Activated T-cell treated with anti-CD3 and anti-CD28 coated beads for 4 hours (primary cell): ENCODE measurements around the gene THBS3.
"Not testable (repeated sequence)": the region's sequence is repeated elsewhere in the genome, so short reads cannot be mapped to it uniquely, and the experiment has no call there.

Source experiments
- DNase-seq: peaks from one replicate; pipeline ENCODE4 v3.0.0-alpha.2; 2020

THBS3 gene

GRCh38 chr1:155172732-155173477 is 34.8 kb downstream of the THBS3 start, which contains the start of gene KRTCAP2:
KRTCAP2 (minus strand) TSS chr1:155173304; CDS start chr1:155173224, 80 bp downstream.
- DNase-seq, result peak; percentile 93

DNA sequence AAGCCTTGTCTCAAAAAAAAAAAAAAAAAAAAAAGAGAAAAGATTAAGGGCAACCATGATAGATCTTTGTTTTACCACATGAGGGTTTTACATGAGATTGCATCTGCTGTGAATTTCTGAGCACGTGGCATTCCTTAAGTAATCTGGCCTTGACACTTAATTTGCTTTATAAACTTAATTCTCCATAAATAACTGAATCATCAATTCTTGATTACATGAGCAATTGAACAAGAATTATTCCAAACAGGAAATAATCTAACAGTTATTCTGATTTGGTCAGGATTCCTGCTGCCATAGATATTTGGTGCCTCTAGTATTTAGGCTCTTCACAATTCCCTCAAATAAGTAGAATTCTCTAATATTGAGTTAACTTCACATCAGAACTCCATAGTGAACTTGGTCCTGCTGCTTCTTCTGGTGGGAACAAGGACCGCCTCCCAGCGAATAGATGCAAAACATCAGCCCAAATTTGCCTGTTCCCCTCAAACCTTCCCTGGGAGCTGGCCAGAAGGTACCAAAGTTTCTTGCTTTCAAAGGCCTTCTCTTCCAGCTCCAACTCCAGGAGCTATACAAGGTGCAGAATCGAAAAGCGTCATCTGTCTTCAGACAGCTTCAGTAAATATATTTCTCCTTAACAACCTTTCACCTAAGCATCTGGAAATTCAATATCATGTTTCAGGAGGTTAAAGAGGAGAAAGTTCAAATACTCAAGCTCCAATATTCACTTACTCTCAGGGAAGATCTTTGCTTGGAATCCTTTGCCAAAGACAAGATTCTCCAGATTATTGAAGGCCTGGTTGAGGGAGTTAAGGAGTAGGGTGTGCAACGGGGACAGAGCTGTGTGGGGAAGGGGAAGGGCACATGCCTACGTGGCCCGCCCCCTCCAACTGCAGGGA is 35.6 kb downstream of the THBS3 start:
- no peak for DNase-seq

DNA sequence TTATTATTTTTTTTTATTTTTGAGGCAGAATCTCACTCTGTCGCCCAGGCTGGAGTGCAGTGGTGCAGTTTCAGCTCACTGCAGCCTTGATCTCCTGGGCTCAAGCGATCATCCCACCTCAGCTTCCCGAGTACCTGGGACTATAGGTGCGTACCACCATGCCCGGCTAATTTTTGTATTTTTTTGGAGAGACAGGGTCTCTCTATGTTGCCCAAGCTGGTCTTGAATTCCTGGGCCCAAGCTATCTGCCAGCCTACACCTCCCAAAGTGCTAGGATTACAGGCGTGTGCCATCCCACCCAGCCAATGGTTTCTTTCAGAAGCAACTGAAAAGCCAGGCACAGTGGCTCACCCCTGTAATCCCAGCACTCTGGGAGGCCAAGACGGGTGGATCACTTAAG is 36.9 kb downstream of the THBS3 start:
- DNase-seq, result no peak

- no peak for DNase-seq
These were observed 37.5 kb downstream of the THBS3 start for GRCh38 chr1:155170101-155170785.

GRCh38 chr1:155169541-155169940 is 38.2 kb downstream of the THBS3 start:
- no peak for DNase-seq

DNA sequence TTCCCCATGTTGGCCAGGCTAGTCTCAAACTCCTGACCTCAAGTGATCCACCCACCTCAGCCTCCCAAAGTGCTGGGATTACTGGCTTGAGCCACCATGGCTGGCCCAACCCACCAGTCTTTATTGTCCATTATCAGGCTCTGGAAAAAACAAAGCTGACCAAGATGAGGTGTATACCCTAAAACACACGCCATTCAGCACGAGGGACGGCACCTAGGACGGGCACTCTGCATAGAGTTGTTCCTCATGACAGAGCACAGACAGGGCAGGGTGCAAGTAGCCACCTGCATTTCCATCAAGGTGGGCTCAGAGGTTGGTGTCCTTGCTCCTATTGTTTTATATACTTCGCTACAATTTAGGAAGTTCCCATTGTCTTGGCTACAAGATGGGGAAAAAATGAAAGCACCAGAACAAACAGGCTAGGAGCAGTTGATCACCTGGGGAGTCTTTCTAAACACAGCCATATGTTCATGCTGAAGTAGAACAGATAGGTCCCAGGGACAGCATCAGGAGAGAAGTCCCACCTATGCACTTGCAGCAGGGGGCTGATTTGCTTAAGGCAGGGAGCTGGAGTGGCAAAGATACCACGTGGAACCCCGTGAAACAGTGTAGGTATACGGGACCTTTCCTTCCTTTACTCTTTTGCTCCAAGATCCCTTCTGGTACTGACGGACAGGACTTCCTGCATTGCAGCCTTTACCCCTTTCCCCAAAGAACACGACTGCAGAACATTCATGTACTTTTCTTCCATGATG is 39.1 kb downstream of the THBS3 start:
- DNase-seq, result no peak

- DNase-seq, result not testable (repeated sequence)
These were observed 39.6 kb downstream of the THBS3 start for GRCh38 chr1:155168105-155168445.

GRCh38 chr1:155167166-155168104 is 40.3 kb downstream of the THBS3 start:
- peak; percentile 77 for DNase-seq

DNA sequence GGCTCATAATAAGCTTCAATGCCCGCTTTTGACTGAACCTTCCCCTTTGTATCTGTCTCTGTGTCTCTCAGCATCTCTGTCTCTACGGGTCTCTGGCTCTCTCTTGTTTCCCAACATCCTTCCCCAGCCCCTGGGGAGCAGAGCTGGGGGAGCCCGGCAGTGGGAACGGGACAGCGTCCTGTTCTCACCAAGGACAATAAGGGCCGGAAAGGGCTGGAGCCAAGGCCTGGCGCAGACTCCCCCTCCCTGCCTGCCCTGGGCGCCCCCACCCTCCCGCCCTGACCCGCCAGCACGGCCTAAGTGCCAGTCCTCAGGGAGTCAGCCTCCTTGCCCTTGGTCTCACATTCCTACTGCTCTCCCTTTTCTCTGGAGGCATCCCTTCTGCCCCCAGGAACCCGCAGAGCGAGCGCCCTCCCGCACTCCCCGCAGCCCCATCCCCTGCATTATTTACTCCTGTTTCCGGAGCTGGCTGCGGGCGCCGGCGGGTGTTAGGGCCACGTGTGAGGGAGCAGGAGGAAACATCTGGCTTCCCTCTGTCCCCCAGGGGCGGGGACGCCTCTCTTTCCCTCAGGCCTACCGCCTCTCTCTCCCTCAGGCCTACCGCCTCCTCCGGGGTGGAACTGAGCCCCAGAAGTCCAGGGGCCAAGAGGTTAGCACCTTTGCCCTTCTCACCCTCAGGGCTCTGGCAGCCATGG is 41.1 kb downstream of the THBS3 start:
- no peak for DNase-seq

- DNase-seq, result no peak
These were observed 41.6 kb downstream of the THBS3 start for GRCh38 chr1:155166051-155166470.

DNA sequence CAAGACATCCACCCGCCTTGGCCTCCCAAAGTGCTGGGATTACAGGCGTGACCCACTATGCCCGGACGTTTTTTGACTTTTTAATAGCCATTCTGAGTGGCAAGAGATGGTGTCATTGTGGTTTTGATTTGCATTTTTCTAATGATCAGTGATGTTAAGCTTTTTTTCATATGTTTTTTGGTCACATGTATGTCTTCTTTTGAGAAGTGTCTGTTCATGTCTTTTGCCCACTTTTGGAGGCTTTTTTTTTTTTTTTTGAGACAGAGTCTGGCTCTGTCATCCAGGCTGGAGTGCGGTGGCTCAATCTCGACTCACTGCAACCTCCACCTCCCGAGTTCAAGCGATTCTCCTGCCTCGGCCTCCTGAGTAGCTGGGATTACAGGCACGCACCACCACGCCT is 43.1 kb downstream of the THBS3 start:
- DNase-seq, result not testable (repeated sequence)

- DNase-seq, result not testable (repeated sequence)
These were observed 43.9 kb downstream of the THBS3 start for GRCh38 chr1:155163785-155164184.

DNA sequence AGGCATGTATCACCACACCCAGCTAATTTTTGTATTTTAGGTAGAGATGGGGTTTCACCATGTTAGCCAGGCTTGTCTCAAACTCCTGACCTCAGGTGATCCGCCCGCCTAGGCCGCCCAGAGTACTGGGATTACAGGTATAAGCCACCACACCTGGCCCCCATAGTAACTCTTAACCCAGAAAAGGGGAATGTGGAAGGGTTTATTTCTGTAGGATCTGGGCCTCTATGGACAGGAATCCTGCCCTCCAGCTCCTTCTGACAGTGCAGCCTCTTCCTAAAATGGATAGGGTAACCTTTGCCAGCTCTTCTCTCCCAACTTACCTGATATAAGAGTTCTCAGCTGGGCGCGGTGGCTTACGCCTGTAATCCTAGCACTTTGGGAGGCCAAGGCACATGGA is 45.1 kb downstream of the THBS3 start:
- DNase-seq, result not testable (repeated sequence)

DNA sequence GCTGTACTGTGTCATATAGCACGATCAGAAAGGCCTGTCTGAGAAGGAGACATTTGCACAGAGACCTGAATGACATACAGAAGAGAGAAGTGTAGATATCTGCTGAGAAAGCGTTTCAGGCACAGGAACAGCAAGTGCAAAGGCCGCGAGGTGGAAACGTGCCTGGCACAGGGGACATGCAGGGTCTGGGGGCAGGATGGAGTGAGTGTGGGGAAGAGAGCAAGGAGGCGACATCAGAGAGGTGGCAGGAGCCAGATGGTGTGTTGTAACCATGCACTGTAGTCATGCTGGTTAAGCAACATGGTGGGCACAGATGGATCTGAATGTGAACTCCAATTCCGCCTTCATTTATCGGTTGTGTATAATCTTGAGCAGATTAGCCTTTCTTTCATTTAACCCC is 47.6 kb downstream of the THBS3 start:
- no peak for DNase-seq

- DNase-seq, result no peak
These were observed 48.7 kb downstream of the THBS3 start for GRCh38 chr1:155158991-155159390.

GRCh38 chr1:155155996-155156643 is 51.6 kb downstream of the THBS3 start:
- not testable (repeated sequence) for DNase-seq
